Eye (tissue), 1 donor: ENCODE data around the gene ZBTB4.

Experiments
- DNase-seq: peaks from one replicate; pipeline ENCODE4 v3.0.0-alpha.2; 2015

The ZBTB4 gene

GRCh38 chr17:7479213-7480088, at the start of gene ZBTB4:
Gene ZBTB4, minus strand, starts transcription at chr17:7479631. Its CDS starts 12,830 bp downstream, at chr17:7466801.
- DNase-seq = peak; percentile 86

DNA sequence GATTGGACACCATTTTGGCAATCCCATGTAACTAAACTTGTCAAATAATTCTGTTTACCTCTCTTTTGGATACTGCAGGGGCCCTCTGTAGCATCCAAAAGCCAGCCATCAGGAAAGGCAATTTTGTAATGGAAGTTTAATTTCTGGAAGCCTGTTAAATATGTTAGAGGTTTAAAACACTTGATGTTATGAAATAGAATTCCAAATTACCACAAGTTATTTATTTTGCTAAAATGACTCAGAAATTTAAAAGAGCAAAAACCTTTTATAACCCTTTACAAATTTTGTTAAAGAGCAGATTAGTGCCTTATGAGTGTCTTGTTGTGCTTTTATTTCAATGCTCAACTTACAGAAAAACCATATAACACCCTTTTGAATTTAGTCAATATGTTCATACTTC, 49.4 kb upstream of the ZBTB4 start:
- DNase-seq = no peak

- DNase-seq = peak; percentile 4
These were observed 43.6 kb upstream of the ZBTB4 start for GRCh38 chr17:7523033-7523432.

GRCh38 chr17:7515911-7516610, 36.6 kb upstream of the ZBTB4 start:
- DNase-seq = no peak

DNA sequence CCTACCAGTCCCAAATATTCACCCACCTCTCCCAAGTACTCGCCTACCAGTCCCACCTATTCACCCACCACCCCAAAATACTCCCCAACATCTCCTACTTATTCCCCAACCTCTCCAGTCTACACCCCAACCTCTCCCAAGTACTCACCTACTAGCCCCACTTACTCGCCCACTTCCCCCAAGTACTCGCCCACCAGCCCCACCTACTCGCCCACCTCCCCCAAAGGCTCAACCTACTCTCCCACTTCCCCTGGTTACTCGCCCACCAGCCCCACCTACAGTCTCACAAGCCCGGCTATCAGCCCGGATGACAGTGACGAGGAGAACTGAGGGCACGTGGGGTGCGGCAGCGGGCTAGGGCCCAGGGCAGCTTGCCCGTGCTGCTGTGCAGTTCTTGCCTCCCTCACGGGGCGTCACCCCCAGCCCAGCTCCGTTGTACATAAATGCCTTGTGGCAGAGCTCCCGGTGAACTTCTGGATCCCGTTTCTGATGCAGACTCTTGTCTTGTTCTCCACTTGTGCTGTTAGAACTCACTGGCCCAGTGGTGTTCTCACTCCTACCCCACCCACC, 34.5 kb upstream of the ZBTB4 start:
- DNase-seq = no peak

- DNase-seq = no peak
These were observed 33.6 kb upstream of the ZBTB4 start for GRCh38 chr17:7512824-7513540.

DNA sequence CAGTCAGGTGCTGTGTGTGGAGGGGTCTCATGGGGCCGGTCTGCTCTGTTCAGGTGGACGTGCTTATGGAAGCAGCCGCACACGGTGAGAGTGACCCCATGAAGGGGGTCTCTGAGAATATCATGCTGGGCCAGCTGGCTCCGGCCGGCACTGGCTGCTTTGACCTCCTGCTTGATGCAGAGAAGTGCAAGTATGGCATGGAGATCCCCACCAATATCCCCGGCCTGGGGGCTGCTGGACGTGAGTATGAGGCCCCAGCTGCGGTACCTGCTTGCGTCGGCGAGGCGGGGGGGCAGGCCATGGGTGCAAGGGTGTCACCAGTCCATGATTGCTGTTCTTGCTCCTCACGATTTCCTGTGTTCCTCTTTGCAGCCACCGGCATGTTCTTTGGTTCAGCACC, 32.7 kb upstream of the ZBTB4 start:
- no peak for DNase-seq

DNA sequence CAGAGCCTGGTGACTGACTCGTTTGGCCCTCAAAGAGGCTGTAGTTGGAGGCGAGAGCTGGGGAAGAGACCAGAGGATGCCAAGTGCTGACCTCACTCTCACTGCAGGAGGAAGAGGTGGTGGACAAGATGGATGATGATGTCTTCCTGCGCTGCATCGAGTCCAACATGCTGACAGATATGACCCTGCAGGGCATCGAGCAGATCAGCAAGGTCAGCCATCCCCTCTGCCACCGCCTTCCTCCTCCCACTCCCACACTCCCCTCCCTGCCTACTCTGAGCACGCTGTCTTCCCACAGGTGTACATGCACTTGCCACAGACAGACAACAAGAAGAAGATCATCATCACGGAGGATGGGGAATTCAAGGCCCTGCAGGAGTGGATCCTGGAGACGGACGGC, 31.7 kb upstream of the ZBTB4 start:
- DNase-seq = no peak

DNA sequence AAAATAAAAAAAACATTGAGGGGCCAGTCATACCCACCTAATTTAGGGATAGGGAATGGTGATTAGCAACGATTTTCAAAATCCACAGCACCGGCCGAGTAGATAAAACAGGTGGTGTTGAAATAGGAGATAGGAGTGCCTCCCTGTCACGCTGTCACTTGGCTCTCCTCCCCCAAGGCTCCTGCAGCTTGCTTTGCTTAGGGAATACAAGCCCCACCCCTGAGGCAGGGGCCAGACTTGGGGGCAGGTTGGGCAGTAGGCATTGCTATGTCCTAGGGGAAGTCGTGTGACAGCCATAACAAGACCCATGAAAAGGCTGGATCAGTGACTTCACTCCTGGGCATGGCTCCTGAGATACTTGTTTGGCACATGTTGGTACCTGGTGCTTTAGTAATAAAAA, 30.5 kb upstream of the ZBTB4 start:
- no peak for DNase-seq

GRCh38 chr17:7508846-7509245, 29.4 kb upstream of the ZBTB4 start:
- no peak for DNase-seq

GRCh38 chr17:7508145-7508544, 28.7 kb upstream of the ZBTB4 start:
- no peak for DNase-seq

GRCh38 chr17:7503521-7503920, 24.1 kb upstream of the ZBTB4 start:
- no peak for DNase-seq

- DNase-seq = peak; percentile 20
These were observed 23.6 kb upstream of the ZBTB4 start for GRCh38 chr17:7502987-7503386.

GRCh38 chr17:7502171-7502847, 22.9 kb upstream of the ZBTB4 start:
- no peak for DNase-seq

DNA sequence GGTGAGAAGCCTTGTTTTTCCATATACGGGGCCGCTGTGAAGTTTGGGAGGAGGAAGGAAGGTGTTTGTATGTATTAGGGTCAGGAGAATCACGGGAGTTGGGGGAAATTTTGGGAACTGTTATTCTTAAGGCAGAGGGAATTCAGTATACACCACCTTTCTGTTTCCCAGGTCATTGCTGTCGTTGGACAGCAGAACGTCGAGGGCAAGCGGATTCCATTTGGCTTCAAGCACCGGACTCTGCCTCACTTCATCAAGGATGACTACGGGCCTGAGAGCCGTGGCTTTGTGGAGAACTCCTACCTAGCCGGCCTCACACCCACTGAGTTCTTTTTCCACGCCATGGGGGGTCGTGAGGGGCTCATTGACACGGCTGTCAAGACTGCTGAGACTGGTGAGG, 22.3 kb upstream of the ZBTB4 start:
- no peak for DNase-seq

DNA sequence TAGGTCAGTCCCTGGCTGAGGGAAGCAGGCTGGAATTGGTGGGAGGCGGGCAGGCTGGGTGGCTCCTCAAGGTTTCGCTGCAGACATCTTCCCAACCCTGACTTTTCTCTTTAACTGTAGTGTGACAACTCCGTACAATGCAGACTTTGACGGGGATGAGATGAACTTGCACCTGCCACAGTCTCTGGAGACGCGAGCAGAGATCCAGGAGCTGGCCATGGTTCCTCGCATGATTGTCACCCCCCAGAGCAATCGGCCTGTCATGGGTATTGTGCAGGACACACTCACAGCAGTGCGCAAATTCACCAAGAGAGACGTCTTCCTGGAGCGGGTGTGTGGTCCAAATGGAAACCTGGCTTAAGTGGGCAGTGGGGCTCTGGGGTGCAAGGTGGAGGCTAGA, 19.7 kb upstream of the ZBTB4 start:
- DNase-seq = no peak

- DNase-seq = no peak
These were observed 18.2 kb upstream of the ZBTB4 start for GRCh38 chr17:7497636-7498035.

DNA sequence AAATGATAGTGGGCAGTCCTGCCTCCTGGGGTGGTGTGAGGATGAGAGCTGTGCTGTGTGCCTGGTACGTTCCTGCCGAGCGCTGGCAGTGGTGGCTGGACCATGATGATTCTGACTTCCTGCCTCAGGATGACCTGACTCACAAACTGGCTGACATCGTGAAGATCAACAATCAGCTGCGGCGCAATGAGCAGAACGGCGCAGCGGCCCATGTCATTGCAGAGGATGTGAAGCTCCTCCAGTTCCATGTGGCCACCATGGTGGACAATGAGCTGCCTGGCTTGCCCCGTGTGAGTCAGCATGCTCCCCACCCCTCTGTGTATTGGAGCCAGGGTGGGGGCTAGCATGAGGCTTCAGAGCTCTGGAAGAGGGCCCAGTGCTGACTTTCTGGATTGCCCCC, 17.8 kb upstream of the ZBTB4 start:
- DNase-seq = no peak

DNA sequence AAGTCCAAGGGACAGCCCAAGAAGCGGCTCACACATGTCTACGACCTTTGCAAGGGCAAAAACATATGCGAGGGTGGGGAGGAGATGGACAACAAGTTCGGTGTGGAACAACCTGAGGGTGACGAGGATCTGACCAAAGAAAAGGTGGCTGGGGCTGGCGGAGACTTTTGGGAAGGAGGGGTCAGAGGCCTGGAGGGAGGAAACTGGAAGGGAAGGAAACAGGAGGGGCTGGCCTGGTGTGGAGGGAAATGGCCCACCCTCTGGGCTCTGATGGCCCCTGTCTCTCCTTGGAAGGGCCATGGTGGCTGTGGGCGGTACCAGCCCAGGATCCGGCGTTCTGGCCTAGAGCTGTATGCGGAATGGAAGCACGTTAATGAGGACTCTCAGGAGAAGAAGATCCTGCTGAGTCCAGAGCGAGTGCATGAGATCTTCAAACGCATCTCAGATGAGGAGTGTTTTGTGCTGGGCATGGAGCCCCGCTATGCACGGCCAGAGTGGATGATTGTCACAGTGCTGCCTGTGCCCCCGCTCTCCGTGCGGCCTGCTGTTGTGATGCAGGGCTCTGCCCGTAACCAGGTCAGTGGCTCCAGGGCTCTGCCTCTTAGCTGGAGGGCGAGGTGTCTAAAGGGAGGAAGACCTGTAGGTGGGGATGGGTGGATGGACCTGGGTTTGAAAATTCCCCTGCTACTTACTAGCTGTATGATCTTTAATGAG, 17.2 kb upstream of the ZBTB4 start:
- DNase-seq = no peak

DNA sequence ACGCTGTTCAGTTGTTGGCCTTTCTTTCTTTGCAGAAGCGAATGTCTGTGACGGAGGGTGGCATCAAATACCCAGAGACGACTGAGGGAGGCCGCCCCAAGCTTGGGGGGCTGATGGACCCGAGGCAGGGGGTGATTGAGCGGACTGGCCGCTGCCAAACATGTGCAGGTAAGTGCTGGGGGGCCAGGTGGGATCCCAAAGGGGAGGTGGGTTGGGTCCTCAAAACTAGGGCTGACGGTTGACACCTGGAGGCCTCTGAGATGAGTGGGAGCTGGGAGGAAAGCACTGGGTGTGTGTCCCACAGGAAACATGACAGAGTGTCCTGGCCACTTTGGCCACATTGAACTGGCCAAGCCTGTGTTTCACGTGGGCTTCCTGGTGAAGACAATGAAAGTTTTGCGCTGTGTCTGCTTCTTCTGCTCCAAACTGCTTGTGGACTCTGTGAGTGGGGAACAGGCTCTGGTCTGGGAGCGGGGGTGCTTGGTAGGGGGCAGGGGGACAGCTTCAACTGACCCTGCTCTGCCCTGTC, 16.5 kb upstream of the ZBTB4 start:
- no peak for DNase-seq

- no peak for DNase-seq
These were observed 14.5 kb upstream of the ZBTB4 start for GRCh38 chr17:7493941-7494340.

DNA sequence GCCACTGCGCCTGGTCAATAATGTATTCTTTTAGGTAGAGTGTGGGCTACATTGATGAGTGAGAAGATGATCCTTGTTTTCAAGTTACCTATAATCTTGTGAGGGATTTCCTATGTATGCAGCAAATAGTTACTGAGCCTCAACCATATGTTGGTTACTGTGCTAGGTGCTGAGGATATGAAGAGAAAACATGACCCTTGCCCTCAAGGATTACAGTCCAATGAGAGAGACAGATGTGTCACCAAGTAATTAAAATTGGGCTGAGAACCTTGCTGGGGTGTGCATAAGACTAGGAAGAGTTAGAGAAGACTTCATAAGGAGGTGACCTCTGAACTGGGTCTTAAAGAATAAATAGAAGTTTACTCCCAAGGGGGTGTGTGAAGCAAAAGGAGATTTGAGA, 12.2 kb upstream of the ZBTB4 start:
- DNase-seq = no peak
